H9 (cell line): ENCODE results near the gene CCR3. TPM values are rescaled to one million over a fixed set of nuclear protein-coding genes. Genes with fewer than 3 reads are reported as not detected.

ENCODE experiments used
- DNase-seq: peaks from one replicate; pipeline ENCODE4 v3.0.0-alpha.2; 2017
- H2AFZ ChIP-seq: one replicate; pipeline ENCODE4 v1.6.1; 2013; ENCODE audit warnings: mild to moderate bottlenecking, low read length, control low read depth, moderate library complexity
- H2AK5ac ChIP-seq: 2 replicates; pipeline ENCODE4 v1.6.1; 2013; ENCODE audit warnings: low read length, control low read depth, mixed read lengths; ENCODE audit not compliant: insufficient read length
- H2BK120ac ChIP-seq: one replicate; pipeline ENCODE4 v1.6.1; 2013; ENCODE audit warnings: low read depth, mild to moderate bottlenecking, low read length, control low read depth, inconsistent platforms; ENCODE audit not compliant: poor library complexity, severe bottlenecking
- H2BK12ac ChIP-seq: 2 replicates; pipeline ENCODE4 v1.6.1; 2013; ENCODE audit warnings: low read length, control low read depth, mixed read lengths, low read depth; ENCODE audit not compliant: insufficient read length
- H2BK15ac ChIP-seq: 2 replicates; pipeline ENCODE4 v1.6.1; 2013; ENCODE audit warnings: low read depth, low read length, control low read depth
- H2BK20ac ChIP-seq: one replicate; pipeline ENCODE4 v1.6.1; 2013; ENCODE audit warnings: low read depth, mild to moderate bottlenecking, low read length, control low read depth, inconsistent platforms; ENCODE audit not compliant: poor library complexity, severe bottlenecking
- H2BK5ac ChIP-seq: 2 replicates; pipeline ENCODE4 v1.6.1; 2013; ENCODE audit warnings: low read length, control low read depth, mixed read lengths; ENCODE audit not compliant: insufficient read length
- H3K14ac ChIP-seq: 2 replicates; pipeline ENCODE4 v1.6.1; 2013; ENCODE audit warnings: low read length, control low read depth; ENCODE audit not compliant: insufficient read depth
- H3K18ac ChIP-seq: 2 replicates; pipeline ENCODE4 v1.6.1; 2013; ENCODE audit warnings: low read depth, mild to moderate bottlenecking, mixed read lengths, low read length, control low read depth; ENCODE audit not compliant: insufficient read length
- H3K23ac ChIP-seq: 2 replicates; pipeline ENCODE4 v1.6.1; 2013; ENCODE audit warnings: low read length, control low read depth, mixed read lengths, low read depth; ENCODE audit not compliant: insufficient read length
- H3K23me2 ChIP-seq: 2 replicates; pipeline ENCODE4 v1.6.1; 2013; ENCODE audit warnings: low read depth, mild to moderate bottlenecking, mixed read lengths, low read length, control low read depth; ENCODE audit not compliant: insufficient read length, poor library complexity, severe bottlenecking
- H3K27ac ChIP-seq: 2 replicates; pipeline ENCODE4 v1.5.1; 2013; ENCODE audit warnings: low read length, control low read depth, mixed read lengths, low read depth; ENCODE audit not compliant: insufficient read length
- H3K27me3 ChIP-seq: 2 replicates; pipeline ENCODE4 v1.6.1; 2013; ENCODE audit warnings: low read length, control low read depth, inconsistent platforms; ENCODE audit not compliant: insufficient read depth
- H3K4ac ChIP-seq: 2 replicates; pipeline ENCODE4 v1.6.1; 2013; ENCODE audit warnings: low read depth, mild to moderate bottlenecking, control low read depth, inconsistent platforms, low read length, moderate library complexity
- H3K4me1 ChIP-seq: 2 replicates; pipeline ENCODE4 v1.6.1; 2013; ENCODE audit warnings: low read length, control low read depth, inconsistent platforms; ENCODE audit not compliant: insufficient read depth
- H3K4me2 ChIP-seq: 2 replicates; pipeline ENCODE4 v1.6.1; 2013; ENCODE audit warnings: low read length, control low read depth, mixed read lengths; ENCODE audit not compliant: insufficient read length, insufficient read depth
- H3K56ac ChIP-seq: 2 replicates; pipeline ENCODE4 v1.6.1; 2013; ENCODE audit warnings: low read depth, mild to moderate bottlenecking, mixed read lengths, low read length, control low read depth; ENCODE audit not compliant: insufficient read length
- H3K79me1 ChIP-seq: 2 replicates; pipeline ENCODE4 v1.6.1; 2013; ENCODE audit warnings: low read depth, mild to moderate bottlenecking, moderate library complexity, low read length, control low read depth, inconsistent platforms; ENCODE audit not compliant: insufficient read depth, poor library complexity, severe bottlenecking
- H3K79me2 ChIP-seq: 2 replicates; pipeline ENCODE4 v1.6.1; 2013; ENCODE audit warnings: low read length, control low read depth, inconsistent platforms; ENCODE audit not compliant: insufficient read depth
- H3K9ac ChIP-seq: 2 replicates; pipeline ENCODE4 v1.6.1; 2013; ENCODE audit warnings: low read length, control low read depth, mixed read lengths; ENCODE audit not compliant: insufficient read length; ENCODE audit errors: extremely low read depth
- H3K9me3 ChIP-seq: one replicate; pipeline ENCODE4 v1.6.1; 2013; ENCODE audit warnings: low read depth, low read length, inconsistent platforms; ENCODE audit not compliant: control insufficient read depth
- H3T11ph ChIP-seq: one replicate; pipeline ENCODE4 v1.6.1; 2013; ENCODE audit warnings: mild to moderate bottlenecking, low read length, control low read depth, inconsistent platforms
- H4K20me1 ChIP-seq: one replicate; pipeline ENCODE4 v1.6.1; 2013; ENCODE audit not compliant: control insufficient read depth, insufficient read length, insufficient read depth
- H4K5ac ChIP-seq: 2 replicates; pipeline ENCODE4 v1.6.1; 2013; ENCODE audit warnings: low read depth, mild to moderate bottlenecking, mixed read lengths, low read length, control low read depth; ENCODE audit not compliant: insufficient read length
- H4K8ac ChIP-seq: replicated peaks from 2 replicates; pipeline ENCODE4 v1.6.1; 2013; ENCODE audit warnings: low read length, control low read depth, mixed read lengths, low read depth; ENCODE audit not compliant: insufficient read length
- H4K91ac ChIP-seq: 2 replicates; pipeline ENCODE4 v1.6.1; 2013; ENCODE audit warnings: low read depth, mild to moderate bottlenecking, moderate library complexity, mixed read lengths, low read length, control low read depth; ENCODE audit not compliant: insufficient read length
- H3K27ac Mint-ChIP-seq, 3 experiments: 2 replicates in 2 of 3; 3 replicates in 1 of 3; pipeline ENCODE4 v1.8.0; 2020 to 2021; ENCODE audit warnings: mixed read lengths in 3 of 3, mild to moderate bottlenecking in 1 of 3, moderate library complexity in 1 of 3
- H3K27me3 Mint-ChIP-seq: 2 replicates; pipeline ENCODE4 v1.8.0; 2021; ENCODE audit warnings: low read depth, mild to moderate bottlenecking, moderate library complexity, mixed read lengths
- H3K36me3 Mint-ChIP-seq, 3 experiments: 2 replicates in 2 of 3; 3 replicates in 1 of 3; pipeline ENCODE4 v1.8.0; 2020 to 2021; ENCODE audit warnings: low read depth in 3 of 3, mixed read lengths in 3 of 3; ENCODE audit not compliant: insufficient read depth in 1 of 3
- H3K4me1 Mint-ChIP-seq, 2 experiments: 2 replicates each; pipeline ENCODE4 v1.8.0; 2020; ENCODE audit warnings: mixed read lengths in 2 of 2
- H3K4me3 Mint-ChIP-seq, 2 experiments: 2 replicates in 1 of 2; 3 replicates in 1 of 2; pipeline ENCODE4 v1.8.0; 2020 to 2021; ENCODE audit warnings: mild to moderate bottlenecking in 2 of 2, mixed read lengths in 2 of 2, moderate library complexity in 1 of 2
- H3K9me3 Mint-ChIP-seq, 2 experiments: 2 replicates in 1 of 2; 3 replicates in 1 of 2; pipeline ENCODE4 v1.8.0; 2020; ENCODE audit warnings: mild to moderate bottlenecking in 2 of 2, mixed read lengths in 2 of 2, moderate library complexity in 1 of 2
- CTCF ChIP-seq: fragments of 200-600 bp; sonication (generic); conservative IDR thresholded peaks from 3 replicates; pipeline ENCODE4 v1.8.0; 2021; ENCODE audit warnings: antibody characterized with exemption, mild to moderate bottlenecking
- WGBS: extraction: QIAGEN DNeasy Blood & Tissue Kit; methylation state at CpG from one replicate; pipeline ENCODE4 v1.1.7; 2013; ENCODE audit warnings: missing lambda C conversion rate, low lambda C conversion rate, mixed read lengths; ENCODE audit not compliant: insufficient read length; ENCODE audit errors: extremely low coverage; 5-methylcytosine and 5-hydroxymethylcytosine counted together
- total RNA-seq: library from RNA; stranded (reverse); gene quantifications from 2 replicates; pipeline ENCODE4 v1.2.1, GENCODE V29; 2021

The CCR3 gene
- total RNA-seq, 1 experiment from 2014 or later: not detected

GRCh38 chr3:46301122-46301835, 59.0 kb downstream of the CCR3 start:
- no CpG with 5 or more reads among the region's 7 CpGs for WGBS

More at GRCh38 chr3:46301122-46301835, 59.0 kb downstream of the CCR3 start:
- H2BK12ac ChIP-seq: no peak overlapping the region
- no peak overlapping the region for H3K14ac ChIP-seq
- no peak overlapping the region for H3K56ac ChIP-seq
- H3K79me1 ChIP-seq: no peaks in the 10 kb centered on the region
- no peaks in the 10 kb centered on the region for H3K27me3 ChIP-seq
- no peaks in the 10 kb centered on the region for H3K9me3 ChIP-seq
- Mint-ChIP-seq H3K27me3 (peaks cover 6% of the 10 kb centered on the region), H3K27ac (no peak overlapping the region; a peak in 1 of 7 replicates), H3K4me3 (no peak overlapping the region), H3K4me1 (no peaks in the 10 kb centered on the region), H3K9me3 (no peaks in the 10 kb centered on the region), H3K36me3 (no peaks in the 10 kb centered on the region)
- no peak overlapping the region for H3T11ph ChIP-seq
- no peak overlapping the region for H3K4ac ChIP-seq
- TF ChIP-seq CTCF: no peak
- H4K20me1 ChIP-seq: no peaks in the 10 kb centered on the region
- H4K91ac ChIP-seq: no peak overlapping the region
- no peak overlapping the region for H2BK15ac ChIP-seq
- H3K27ac ChIP-seq: no peak overlapping the region
- no peak overlapping the region for H3K4me2 ChIP-seq
- H2AK5ac ChIP-seq: no peak overlapping the region
- H3K18ac ChIP-seq: no peak overlapping the region
- no peak overlapping the region for H2BK5ac ChIP-seq
- H3K9ac ChIP-seq: no peak overlapping the region
- H4K8ac ChIP-seq: no peak overlapping the region
- H3K79me2 ChIP-seq: no peaks in the 10 kb centered on the region
- H2AFZ ChIP-seq: no peak overlapping the region
- H2BK20ac ChIP-seq: no peak overlapping the region
- no peak overlapping the region for H2BK120ac ChIP-seq
- H4K5ac ChIP-seq: no peak overlapping the region
- H3K23me2 ChIP-seq: no peaks in the 10 kb centered on the region
- no peak overlapping the region for H3K23ac ChIP-seq
- H3K4me1 ChIP-seq: no peaks in the 10 kb centered on the region
- no peak for DNase-seq
